ENCODE data around the gene HRH4. TPM values are rescaled to one million over a fixed set of nuclear protein-coding genes. Genes with fewer than 3 reads are reported as not detected.

Gene HRH4
- polyA plus RNA-seq, 1 of the 3 experiments (the other 2 are of a cell fraction) = not detected

DNA sequence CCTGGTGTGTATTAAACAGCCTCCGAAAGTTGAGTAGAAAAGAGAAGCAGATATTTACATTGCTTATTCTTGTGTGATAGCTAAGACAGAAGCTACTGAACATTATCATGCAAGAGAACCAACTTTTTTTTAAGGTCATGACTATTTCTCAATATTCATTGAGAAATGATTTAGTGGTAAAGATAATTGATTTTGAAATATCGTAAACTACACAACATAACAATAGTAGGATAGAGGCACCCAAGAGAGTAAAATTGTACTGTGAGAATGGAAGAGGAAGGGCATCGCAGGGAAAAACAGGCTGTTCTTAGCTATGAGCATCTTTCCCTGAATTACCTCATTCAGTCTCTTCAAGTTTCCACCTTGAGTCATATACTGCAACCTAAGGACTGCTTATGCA, 25.2 kb downstream of the HRH4 start:
- no peaks in the 10 kb centered on the region for H3K79me2 ChIP-seq (ENCODE audit: insufficient read depth)
- H3K9ac ChIP-seq = no peak overlapping the region
- no peak overlapping the region for H3K4me3 ChIP-seq (ENCODE audit: low read depth in 2 of 2, low read length in 1 of 2)
- H2AFZ ChIP-seq (ENCODE audit: low read depth) = no peak overlapping the region
- no peaks in the 10 kb centered on the region for H3F3A ChIP-seq (replicated peaks; ENCODE audit: insufficient read depth)
- H3K27ac ChIP-seq (ENCODE audit: low read depth in 2 of 2, low read length in 1 of 2) = no peak overlapping the region
- no peaks in the 10 kb centered on the region for H3K36me3 ChIP-seq (replicated peaks in 1 of 2; ENCODE audit: control insufficient read depth in 1 of 2, insufficient read depth in 2 of 2, low read length in 1 of 2)
- H3K9me2 ChIP-seq = no peaks in the 10 kb centered on the region
- no peak for DNase-seq
- H3K4me2 ChIP-seq = no peak overlapping the region
- H3K9me3 ChIP-seq = no peaks in the 10 kb centered on the region
- no peaks in the 10 kb centered on the region for H3K27me3 ChIP-seq (ENCODE audit: insufficient read depth)
- ChIA-PET CTCF (interaction anchor here (0.6 to 11.7 kb wide), 9 partner anchors 12 to 928 kb away, joined by 3 to 171 read pairs (median 3); no protein-coding TSS in a partner anchor), POLR2A (no interaction called here)
- 94% methylated on average over 3 of the region's 3 CpGs for WGBS (ENCODE audit: low lambda C conversion rate)
- no peaks in the 10 kb centered on the region for H4K20me1 ChIP-seq (ENCODE audit: insufficient read depth)
- H3K4me1 ChIP-seq (ENCODE audit: control insufficient read depth in 1 of 2, insufficient read depth in 2 of 2, low read depth in 1 of 2, low read length in 1 of 2) = peaks cover 0 to 2% of the 10 kb centered on the region in 2 experiments; a peak in 1 of 4 replicates
- TF ChIP-seq RXRA (IDR thresholded peaks at IDR 0.05; ENCODE audit: borderline replicate concordance, low read depth) (no peak), GATA2 (CRISPR knock-in tag; IDR thresholded peaks at IDR 0.05) (no peak), SMC3 (IDR thresholded peaks at IDR 0.05; ENCODE audit: low read depth, low read length) (no peak), ELF1 (IDR thresholded peaks at IDR 0.05) (no peak), NFIC (IDR thresholded peaks at IDR 0.05; ENCODE audit: borderline replicate concordance) (no peak), FOXM1 (IDR thresholded peaks at IDR 0.05; ENCODE audit: low read depth) (no peak), EZH2phosphoT487 (IDR thresholded peaks at IDR 0.05; ENCODE audit: borderline replicate concordance, low read depth) (no peak), RAD21 (IDR thresholded peaks at IDR 0.05; ENCODE audit: low read length) (no peak), CHD2 (IDR thresholded peaks at IDR 0.05; ENCODE audit: low read length, partially characterized antibody) (no peak)
- TF ChIP-seq, protein P1, sequence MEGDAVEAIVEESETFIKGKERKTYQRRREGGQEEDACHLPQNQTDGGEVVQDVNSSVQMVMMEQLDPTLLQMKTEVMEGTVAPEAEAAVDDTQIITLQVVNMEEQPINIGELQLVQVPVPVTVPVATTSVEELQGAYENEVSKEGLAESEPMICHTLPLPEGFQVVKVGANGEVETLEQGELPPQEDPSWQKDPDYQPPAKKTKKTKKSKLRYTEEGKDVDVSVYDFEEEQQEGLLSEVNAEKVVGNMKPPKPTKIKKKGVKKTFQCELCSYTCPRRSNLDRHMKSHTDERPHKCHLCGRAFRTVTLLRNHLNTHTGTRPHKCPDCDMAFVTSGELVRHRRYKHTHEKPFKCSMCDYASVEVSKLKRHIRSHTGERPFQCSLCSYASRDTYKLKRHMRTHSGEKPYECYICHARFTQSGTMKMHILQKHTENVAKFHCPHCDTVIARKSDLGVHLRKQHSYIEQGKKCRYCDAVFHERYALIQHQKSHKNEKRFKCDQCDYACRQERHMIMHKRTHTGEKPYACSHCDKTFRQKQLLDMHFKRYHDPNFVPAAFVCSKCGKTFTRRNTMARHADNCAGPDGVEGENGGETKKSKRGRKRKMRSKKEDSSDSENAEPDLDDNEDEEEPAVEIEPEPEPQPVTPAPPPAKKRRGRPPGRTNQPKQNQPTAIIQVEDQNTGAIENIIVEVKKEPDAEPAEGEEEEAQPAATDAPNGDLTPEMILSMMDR (IDR thresholded peaks at IDR 0.05) = no peak
- TF ChIP-seq, protein P2, sequence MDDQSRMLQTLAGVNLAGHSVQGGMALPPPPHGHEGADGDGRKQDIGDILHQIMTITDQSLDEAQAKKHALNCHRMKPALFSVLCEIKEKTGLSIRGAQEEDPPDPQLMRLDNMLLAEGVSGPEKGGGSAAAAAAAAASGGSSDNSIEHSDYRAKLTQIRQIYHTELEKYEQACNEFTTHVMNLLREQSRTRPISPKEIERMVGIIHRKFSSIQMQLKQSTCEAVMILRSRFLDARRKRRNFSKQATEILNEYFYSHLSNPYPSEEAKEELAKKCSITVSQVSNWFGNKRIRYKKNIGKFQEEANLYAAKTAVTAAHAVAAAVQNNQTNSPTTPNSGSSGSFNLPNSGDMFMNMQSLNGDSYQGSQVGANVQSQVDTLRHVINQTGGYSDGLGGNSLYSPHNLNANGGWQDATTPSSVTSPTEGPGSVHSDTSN (IDR thresholded peaks at IDR 0.05) = no peak

DNA sequence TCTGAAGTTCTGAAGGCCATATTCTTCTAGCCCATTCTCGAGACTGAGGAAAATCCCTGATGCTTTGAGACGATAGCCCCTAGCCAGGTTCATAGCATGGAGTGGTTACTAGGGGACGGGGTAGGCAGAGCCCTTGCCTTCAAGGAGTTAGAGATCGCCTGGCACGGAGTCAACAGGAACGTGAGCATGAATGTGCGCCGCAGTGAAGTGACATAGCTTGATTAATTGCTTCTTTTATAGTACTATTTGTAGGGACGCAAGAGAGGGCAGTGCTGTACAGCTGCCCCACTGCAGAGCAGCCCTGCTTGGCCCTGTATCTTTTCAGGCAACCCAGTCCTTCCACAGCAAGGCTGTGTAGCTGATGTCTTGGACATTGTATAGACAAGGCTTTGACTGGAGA, 26.2 kb downstream of the HRH4 start:
- no peaks in the 10 kb centered on the region for H3K79me2 ChIP-seq (ENCODE audit: insufficient read depth)
- H3K4me2 ChIP-seq = no peak overlapping the region
- no peak for DNase-seq
- H3K9me3 ChIP-seq = no peaks in the 10 kb centered on the region
- H3K4me1 ChIP-seq (ENCODE audit: control insufficient read depth in 1 of 2, insufficient read depth in 2 of 2, low read depth in 1 of 2, low read length in 1 of 2) = peaks cover 0 to 3% of the 10 kb centered on the region in 2 experiments; a peak in 1 of 4 replicates
- H3F3A ChIP-seq (replicated peaks; ENCODE audit: insufficient read depth) = no peaks in the 10 kb centered on the region
- H2AFZ ChIP-seq (ENCODE audit: low read depth) = no peak overlapping the region
- no peaks in the 10 kb centered on the region for H3K36me3 ChIP-seq (replicated peaks in 1 of 2; ENCODE audit: control insufficient read depth in 1 of 2, insufficient read depth in 2 of 2, low read length in 1 of 2)
- no peak overlapping the region for H3K4me3 ChIP-seq (ENCODE audit: low read depth in 2 of 2, low read length in 1 of 2)
- TF ChIP-seq, protein P1 (IDR thresholded peaks at IDR 0.05) = no peak
- no peak for TF ChIP-seq NFIC (IDR thresholded peaks at IDR 0.05; ENCODE audit: borderline replicate concordance)
- TF ChIP-seq, protein P3, sequence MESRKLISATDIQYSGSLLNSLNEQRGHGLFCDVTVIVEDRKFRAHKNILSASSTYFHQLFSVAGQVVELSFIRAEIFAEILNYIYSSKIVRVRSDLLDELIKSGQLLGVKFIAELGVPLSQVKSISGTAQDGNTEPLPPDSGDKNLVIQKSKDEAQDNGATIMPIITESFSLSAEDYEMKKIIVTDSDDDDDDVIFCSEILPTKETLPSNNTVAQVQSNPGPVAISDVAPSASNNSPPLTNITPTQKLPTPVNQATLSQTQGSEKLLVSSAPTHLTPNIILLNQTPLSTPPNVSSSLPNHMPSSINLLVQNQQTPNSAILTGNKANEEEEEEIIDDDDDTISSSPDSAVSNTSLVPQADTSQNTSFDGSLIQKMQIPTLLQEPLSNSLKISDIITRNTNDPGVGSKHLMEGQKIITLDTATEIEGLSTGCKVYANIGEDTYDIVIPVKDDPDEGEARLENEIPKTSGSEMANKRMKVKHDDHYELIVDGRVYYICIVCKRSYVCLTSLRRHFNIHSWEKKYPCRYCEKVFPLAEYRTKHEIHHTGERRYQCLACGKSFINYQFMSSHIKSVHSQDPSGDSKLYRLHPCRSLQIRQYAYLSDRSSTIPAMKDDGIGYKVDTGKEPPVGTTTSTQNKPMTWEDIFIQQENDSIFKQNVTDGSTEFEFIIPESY (IDR thresholded peaks at IDR 0.05; ENCODE audit: borderline replicate concordance, low read depth) = no peak
- TF ChIP-seq, protein P2 (IDR thresholded peaks at IDR 0.05) = no peak
- no peak for TF ChIP-seq CHD2 (IDR thresholded peaks at IDR 0.05; ENCODE audit: low read length, partially characterized antibody)
- 69% methylated on average over 9 of the region's 9 CpGs for WGBS (ENCODE audit: low lambda C conversion rate)
- POLR2A ChIA-PET = no interaction called here
- no peak overlapping the region for H3K9ac ChIP-seq
- H3K27ac ChIP-seq (ENCODE audit: low read depth in 2 of 2, low read length in 1 of 2) = no peak overlapping the region
- no peaks in the 10 kb centered on the region for H3K27me3 ChIP-seq (ENCODE audit: insufficient read depth)
- H4K20me1 ChIP-seq (ENCODE audit: insufficient read depth) = no peaks in the 10 kb centered on the region
- no peaks in the 10 kb centered on the region for H3K9me2 ChIP-seq
- CTCF ChIA-PET = interaction anchor here (0.7 to 11.7 kb wide), 15 partner anchors 9 to 684 kb away, joined by 3 to 171 read pairs (median 9); no protein-coding TSS in a partner anchor
